CD4-positive, CD25-positive, alpha-beta regulatory T cell (primary cell): ENCODE data around the gene LMTK3. TPM values are rescaled to one million over a fixed set of nuclear protein-coding genes. Genes with fewer than 3 reads are reported as not detected.

Source experiments
- ATAC-seq, 2 donors: fragments of 150-1000 bp; cut with Tn5 transposase; one replicate each; pipeline ENCODE4 v1.10.0; 2021; ENCODE audit warnings: low read depth in 2 of 2, moderate number of reproducible peaks in 2 of 2, moderate library complexity in 1 of 2
- DNase-seq, 3 donors: peaks; one replicate each; pipeline versions ENCODE4 v3.0.0 to v3.0.0-alpha.2; 2012 to 2022; ENCODE audit warnings: mixed read lengths in 1 of 3
- H3K27ac ChIP-seq: one replicate; pipeline ENCODE4 v1.7.0; 2013; ENCODE audit warnings: mild to moderate bottlenecking, low read length; ENCODE audit not compliant: insufficient read depth, poor library complexity, severe bottlenecking
- H3K27me3 ChIP-seq: one replicate; pipeline ENCODE4 v1.7.0; 2013; ENCODE audit warnings: low read length; ENCODE audit not compliant: control insufficient read depth, insufficient read depth
- H3K36me3 ChIP-seq: one replicate; pipeline ENCODE4 v1.7.0; 2013; ENCODE audit warnings: mild to moderate bottlenecking, low read length, moderate library complexity; ENCODE audit not compliant: control insufficient read depth, insufficient read depth
- H3K4me1 ChIP-seq: 2 replicates; pipeline ENCODE4 v1.7.0; 2013; ENCODE audit warnings: mild to moderate bottlenecking, low read length; ENCODE audit not compliant: insufficient read depth, control insufficient read depth, poor library complexity, severe bottlenecking
- H3K4me3 ChIP-seq: one replicate; pipeline ENCODE4 v1.7.0; 2013; ENCODE audit warnings: low read depth, mild to moderate bottlenecking, low read length, moderate library complexity
- H3K9me3 ChIP-seq, 2 experiments: 1 replicate in 1 of 2; 2 replicates in 1 of 2; pipeline ENCODE4 v1.7.0; 2013; ENCODE audit warnings: low read length in 2 of 2, mild to moderate bottlenecking in 1 of 2, moderate library complexity in 1 of 2; ENCODE audit not compliant: control insufficient read depth in 2 of 2
- H3K27ac Mint-ChIP-seq, 3 donors: one replicate each; pipeline ENCODE4 v1.8.0; 2020 to 2022; ENCODE audit warnings: mild to moderate bottlenecking in 3 of 3, mixed read lengths in 3 of 3, moderate library complexity in 2 of 3
- H3K27me3 Mint-ChIP-seq: one replicate; pipeline ENCODE4 v1.8.0; 2022; ENCODE audit warnings: mild to moderate bottlenecking, mixed read lengths
- H3K36me3 Mint-ChIP-seq: one replicate; pipeline ENCODE4 v1.8.0; 2020; ENCODE audit warnings: mixed read lengths
- H3K4me1 Mint-ChIP-seq, 4 donors: one replicate each; pipeline ENCODE4 v1.8.0; 2020 to 2022; ENCODE audit warnings: mixed read lengths in 4 of 4, mild to moderate bottlenecking in 1 of 4
- H3K4me3 Mint-ChIP-seq, 4 donors: one replicate each; pipeline ENCODE4 v1.8.0; 2020 to 2022; ENCODE audit warnings: mild to moderate bottlenecking in 4 of 4, mixed read lengths in 4 of 4, moderate library complexity in 3 of 4
- H3K9me3 Mint-ChIP-seq, 7 donors: one replicate each; pipeline ENCODE4 v1.8.0; 2020 to 2022; ENCODE audit warnings: mixed read lengths in 7 of 7, mild to moderate bottlenecking in 3 of 7, moderate library complexity in 2 of 7
- polyA plus RNA-seq, 4 donors: library from polyadenylated mRNA; unstranded; fragments of 300-500 nt; fragmentation: Illumina TruSeq; gene quantifications; one replicate each; pipeline ENCODE4 v1.2.3, GENCODE V29; 2021
- total RNA-seq: library from RNA; stranded (reverse); gene quantifications from one replicate; pipeline ENCODE4 v1.2.3, GENCODE V29; 2022

The LMTK3 gene
- 6.3 TPM for total RNA-seq
- polyA plus RNA-seq, result not detected

- Mint-ChIP-seq H3K36me3 (peaks cover 5% of the 10 kb centered on the region), H3K4me1 (peaks cover 0 to 19% (median 5%) of the 10 kb centered on the region in 4 donors), H3K27me3 (peaks cover 10% of the 10 kb centered on the region), H3K4me3 (peak within 1 kb of the TSS; percentile 82 to 92 (median 88)), H3K27ac (peak within 1 kb of the TSS; percentile 47 to 81 (median 73)), H3K9me3 (no peaks in the 10 kb centered on the region)
- peaks cover 34% of the 10 kb centered on the region for H3K4me1 ChIP-seq
- no peaks in the 10 kb centered on the region for H3K9me3 ChIP-seq
- ATAC-seq (peak; percentile 59 to 62), DNase-seq (peak; percentile 81 to 94 (median 85))
- no peaks in the 10 kb centered on the region for H3K36me3 ChIP-seq
- H3K27ac ChIP-seq, result peak within 1 kb of the TSS; percentile 66
- H3K4me3 ChIP-seq, result peak within 1 kb of the TSS; percentile 68
- no peaks in the 10 kb centered on the region for H3K27me3 ChIP-seq
Measured at GRCh38 chr19:48511800-48512503, at the start of gene LMTK3. TSS of gene LMTK3 (minus strand) at chr19:48511835. CDS start at chr19:48511576, 259 bp downstream.

GRCh38 chr19:48561412-48561811 lies 49.8 kb upstream of the LMTK3 start:
- H3K27me3 Mint-ChIP-seq, result peaks cover 4% of the 10 kb centered on the region
- ATAC-seq, result no peak

GRCh38 chr19:48560095-48560530 lies 48.5 kb upstream of the LMTK3 start:
- Histone ChIP-seq H3K4me3 (no peak overlapping the region), H3K36me3 (no peaks in the 10 kb centered on the region), H3K27me3 (no peaks in the 10 kb centered on the region), H3K9me3 (no peaks in the 10 kb centered on the region), H3K4me1 (no peaks in the 10 kb centered on the region), H3K27ac (no peak overlapping the region)
- Mint-ChIP-seq H3K36me3 (no peaks in the 10 kb centered on the region), H3K27ac (peak overlapping the region in 1 of 3 donors; percentile 46), H3K4me3 (no peak overlapping the region), H3K4me1 (peaks cover 0 to 3% (median under 1%) of the 10 kb centered on the region in 4 donors), H3K9me3 (peaks cover 0 to 2% (median 0%) of the 10 kb centered on the region in 7 donors), H3K27me3 (peaks cover 9% of the 10 kb centered on the region)
- DNase-seq (no peak), ATAC-seq (no peak)

More at GRCh38 chr19:48561412-48561811, 49.8 kb upstream of the LMTK3 start:
- no peak overlapping the region for H3K4me3 ChIP-seq
- no peaks in the 10 kb centered on the region for H3K27me3 ChIP-seq
- H3K36me3 ChIP-seq, result no peaks in the 10 kb centered on the region
- no peak overlapping the region for H3K4me3 Mint-ChIP-seq
- no peaks in the 10 kb centered on the region for H3K9me3 ChIP-seq
- H3K9me3 Mint-ChIP-seq, result peaks cover 0 to 2% (median 0%) of the 10 kb centered on the region in 7 donors
- no peak overlapping the region for H3K27ac ChIP-seq
- H3K4me1 Mint-ChIP-seq, result peaks cover 0 to 2% (median under 1%) of the 10 kb centered on the region in 4 donors
- H3K27ac Mint-ChIP-seq, result no peak overlapping the region
- H3K36me3 Mint-ChIP-seq, result no peaks in the 10 kb centered on the region
- no peaks in the 10 kb centered on the region for H3K4me1 ChIP-seq
- no peak for DNase-seq

GRCh38 chr19:48558018-48558684 lies 46.5 kb upstream of the LMTK3 start:
- peaks cover 9% of the 10 kb centered on the region for H3K27me3 Mint-ChIP-seq
- H3K9me3 ChIP-seq, result no peaks in the 10 kb centered on the region
- no peak overlapping the region for H3K4me3 ChIP-seq
- peaks cover 0 to 2% (median 0%) of the 10 kb centered on the region in 7 donors for H3K9me3 Mint-ChIP-seq
- no peaks in the 10 kb centered on the region for H3K4me1 ChIP-seq
- peak overlapping the region in 1 of 3 donors; percentile 77 for H3K27ac Mint-ChIP-seq
- H3K36me3 Mint-ChIP-seq, result no peaks in the 10 kb centered on the region
- H3K27me3 ChIP-seq, result no peaks in the 10 kb centered on the region
- peak overlapping the region in 1 of 4 donors; percentile 38 for H3K4me3 Mint-ChIP-seq
- H3K4me1 Mint-ChIP-seq, result peaks cover 0 to 2% (median 0%) of the 10 kb centered on the region in 4 donors
- no peaks in the 10 kb centered on the region for H3K36me3 ChIP-seq
- DNase-seq (no peak), ATAC-seq (no peak)
- no peak overlapping the region for H3K27ac ChIP-seq

GRCh38 chr19:48556825-48557224 lies 45.2 kb upstream of the LMTK3 start:
- Mint-ChIP-seq H3K4me3 (no peak overlapping the region), H3K27ac (no peak overlapping the region), H3K9me3 (no peaks in the 10 kb centered on the region), H3K36me3 (no peaks in the 10 kb centered on the region), H3K4me1 (peaks cover 0 to 2% (median 0%) of the 10 kb centered on the region in 4 donors), H3K27me3 (peaks cover 9% of the 10 kb centered on the region)
- ATAC-seq (no peak), DNase-seq (no peak)
- H3K4me3 ChIP-seq, result no peak overlapping the region
- no peak overlapping the region for H3K27ac ChIP-seq
- no peaks in the 10 kb centered on the region for H3K9me3 ChIP-seq
- no peaks in the 10 kb centered on the region for H3K27me3 ChIP-seq
- H3K36me3 ChIP-seq, result no peaks in the 10 kb centered on the region
- H3K4me1 ChIP-seq, result no peaks in the 10 kb centered on the region

- Histone ChIP-seq H3K9me3 (no peaks in the 10 kb centered on the region), H3K27ac (no peak overlapping the region), H3K27me3 (no peaks in the 10 kb centered on the region), H3K4me3 (no peak overlapping the region), H3K36me3 (no peaks in the 10 kb centered on the region), H3K4me1 (no peaks in the 10 kb centered on the region)
- H3K36me3 Mint-ChIP-seq, result no peaks in the 10 kb centered on the region
- peaks cover 0 to 2% (median 0%) of the 10 kb centered on the region in 4 donors for H3K4me1 Mint-ChIP-seq
- DNase-seq, result no peak
- no peak for ATAC-seq
- no peaks in the 10 kb centered on the region for H3K9me3 Mint-ChIP-seq
- no peak overlapping the region for H3K4me3 Mint-ChIP-seq
- H3K27ac Mint-ChIP-seq, result no peak overlapping the region
- peaks cover 9% of the 10 kb centered on the region for H3K27me3 Mint-ChIP-seq
Measured at GRCh38 chr19:48556163-48556562, 44.5 kb upstream of the LMTK3 start.

GRCh38 chr19:48554385-48555091 lies 42.9 kb upstream of the LMTK3 start:
- ATAC-seq, result no peak
- Histone ChIP-seq H3K4me1 (no peaks in the 10 kb centered on the region), H3K27ac (no peak overlapping the region), H3K9me3 (no peaks in the 10 kb centered on the region), H3K4me3 (no peak overlapping the region), H3K27me3 (no peaks in the 10 kb centered on the region), H3K36me3 (no peaks in the 10 kb centered on the region)
- Mint-ChIP-seq H3K4me3 (no peak overlapping the region), H3K4me1 (peaks cover 0 to 2% (median 0%) of the 10 kb centered on the region in 4 donors), H3K9me3 (no peaks in the 10 kb centered on the region), H3K27ac (no peak overlapping the region), H3K36me3 (no peaks in the 10 kb centered on the region), H3K27me3 (peaks cover 9% of the 10 kb centered on the region)
- no peak for DNase-seq
